MV-4-11 (cell line): ENCODE results near the gene ADGRL1.

Experiments
- DNase-seq: peaks from one replicate; lab custom pipeline; 2025; lab: John Stamatoyannopoulos, UW

The ADGRL1 gene

GRCh38 chr19:14112809-14113385, 93.1 kb downstream of the ADGRL1 start:
- DNase-seq: no peak

GRCh38 chr19:14112051-14112808, 93.7 kb downstream of the ADGRL1 start:
- no peak for DNase-seq

GRCh38 chr19:14111486-14111885, 94.5 kb downstream of the ADGRL1 start:
- DNase-seq: no peak

GRCh38 chr19:14110650-14111049, 95.3 kb downstream of the ADGRL1 start:
- DNase-seq: no peak

GRCh38 chr19:14107581-14108461, 98.1 kb downstream of the ADGRL1 start:
- no peak for DNase-seq

- DNase-seq: no peak
These were observed 99.1 kb downstream of the ADGRL1 start for GRCh38 chr19:14106840-14107239.

- DNase-seq: no peak
These were observed 100.3 kb downstream of the ADGRL1 start for GRCh38 chr19:14105680-14106079.

- DNase-seq: no peak
These were observed 102.7 kb downstream of the ADGRL1 start for GRCh38 chr19:14103310-14103709.

- no peak for DNase-seq
These were observed 103.2 kb downstream of the ADGRL1 start for GRCh38 chr19:14102756-14103155.

- DNase-seq: no peak
These were observed 103.8 kb downstream of the ADGRL1 start for GRCh38 chr19:14102102-14102696.

- no peak for DNase-seq
These were observed 104.9 kb downstream of the ADGRL1 start for GRCh38 chr19:14101003-14101545.
